HEK293 (cell line): ENCODE measurements around the gene CHKA.

Source experiments
- GLI2 ChIP-seq: fragments of 450-650 bp; formaldehyde crosslinking; IDR thresholded peaks from 2 replicates; pipeline ENCODE4; 2017; ENCODE audit warnings: missing biosample characterization, missing genetic modification characterization, low read depth, borderline replicate concordance
- GLIS2 ChIP-seq: fragments of 450-650 bp; formaldehyde crosslinking; IDR thresholded peaks from 2 replicates; pipeline ENCODE4 v1.5.1; 2016; ENCODE audit warnings: missing biosample characterization, missing genetic modification characterization
- HOXA7 ChIP-seq: sonication (generic); formaldehyde crosslinking; IDR thresholded peaks from 2 replicates; pipeline ENCODE4 v1.8.1; 2022; ENCODE audit warnings: missing genetic modification reagents, borderline replicate concordance
- KLF7 ChIP-seq: fragments of 450-650 bp; formaldehyde crosslinking; IDR thresholded peaks from 2 replicates; pipeline ENCODE4 v1.5.1; 2016; ENCODE audit warnings: missing biosample characterization, missing genetic modification characterization, borderline replicate concordance
- OSR2 ChIP-seq: fragments of 450-650 bp; formaldehyde crosslinking; IDR thresholded peaks from 2 replicates; pipeline ENCODE4 v1.5.1; 2016; ENCODE audit warnings: missing biosample characterization, missing genetic modification characterization
- RBAK ChIP-seq: fragments of 450-650 bp; formaldehyde crosslinking; IDR thresholded peaks from 2 replicates; pipeline ENCODE4 v1.5.1; 2016; ENCODE audit warnings: missing biosample characterization, missing genetic modification characterization
- REPIN1 ChIP-seq: fragments of 450-650 bp; formaldehyde crosslinking; IDR thresholded peaks from 2 replicates; pipeline ENCODE4 v1.5.1; 2017; ENCODE audit warnings: missing biosample characterization, missing genetic modification characterization, low read depth
- SCRT2 ChIP-seq: fragments of 450-650 bp; formaldehyde crosslinking; IDR thresholded peaks from 2 replicates; pipeline ENCODE4 v1.5.1; 2016; ENCODE audit warnings: missing biosample characterization, missing genetic modification characterization
- SP2 ChIP-seq: fragments of 450-650 bp; formaldehyde crosslinking; IDR thresholded peaks from 2 replicates; pipeline ENCODE4 v1.5.1; 2016; ENCODE audit warnings: missing biosample characterization, missing genetic modification characterization
- TRIM28 ChIP-seq: IDR thresholded peaks from 2 replicates; pipeline ENCODE4 v1.6.1; 2011; ENCODE audit warnings: low read length, control low read depth, borderline replicate concordance
- ZBTB8A ChIP-seq: fragments of 450-650 bp; formaldehyde crosslinking; IDR thresholded peaks from 2 replicates; pipeline ENCODE4 v1.5.1; 2016; ENCODE audit warnings: missing biosample characterization, missing genetic modification characterization
- ZIC2 ChIP-seq: fragments of 450-650 bp; formaldehyde crosslinking; IDR thresholded peaks from 2 replicates; pipeline ENCODE4 v1.5.1; 2016; ENCODE audit warnings: missing biosample characterization, missing genetic modification characterization
- ZNF10 ChIP-seq: fragments of 450-650 bp; formaldehyde crosslinking; IDR thresholded peaks from 2 replicates; pipeline ENCODE4 v1.5.1; 2017; ENCODE audit warnings: missing biosample characterization, missing genetic modification characterization
- ZNF112 ChIP-seq: fragments of 450-650 bp; formaldehyde crosslinking; IDR thresholded peaks from 2 replicates; pipeline ENCODE4 v1.5.0; 2017; ENCODE audit warnings: missing biosample characterization, missing genetic modification characterization
- ZNF114 ChIP-seq: fragments of 450-650 bp; formaldehyde crosslinking; IDR thresholded peaks from 2 replicates; pipeline ENCODE4 v1.5.0; 2017; ENCODE audit warnings: missing biosample characterization, missing genetic modification characterization
- ZNF121 ChIP-seq: fragments of 450-650 bp; formaldehyde crosslinking; IDR thresholded peaks from 2 replicates; pipeline ENCODE4 v1.5.1; 2016; ENCODE audit warnings: missing biosample characterization, missing genetic modification characterization
- ZNF140 ChIP-seq: fragments of 450-650 bp; formaldehyde crosslinking; IDR thresholded peaks from 2 replicates; pipeline ENCODE4 v1.5.1; 2016; ENCODE audit warnings: missing biosample characterization, missing genetic modification characterization
- ZNF16 ChIP-seq: fragments of 450-650 bp; formaldehyde crosslinking; IDR thresholded peaks from 2 replicates; pipeline ENCODE4 v1.5.1; 2016; ENCODE audit warnings: low read depth, missing biosample characterization, missing genetic modification characterization
- ZNF214 ChIP-seq: fragments of 450-650 bp; formaldehyde crosslinking; IDR thresholded peaks from 2 replicates; pipeline ENCODE4 v1.5.1; 2017; ENCODE audit warnings: missing biosample characterization, mild to moderate bottlenecking, missing genetic modification characterization, borderline replicate concordance
- ZNF221 ChIP-seq: fragments of 450-650 bp; formaldehyde crosslinking; IDR thresholded peaks from 2 replicates; pipeline ENCODE4 v1.5.1; 2017; ENCODE audit warnings: missing biosample characterization, missing genetic modification characterization, borderline replicate concordance
- ZNF266 ChIP-seq: fragments of 450-650 bp; formaldehyde crosslinking; IDR thresholded peaks from 2 replicates; pipeline ENCODE4 v1.5.1; 2016; ENCODE audit warnings: missing biosample characterization, missing genetic modification characterization, low read depth
- ZNF311 ChIP-seq: fragments of 450-650 bp; formaldehyde crosslinking; IDR thresholded peaks from 2 replicates; pipeline ENCODE4 v1.5.1; 2017; ENCODE audit warnings: missing biosample characterization, missing genetic modification characterization, borderline replicate concordance
- ZNF394 ChIP-seq: fragments of 450-650 bp; formaldehyde crosslinking; IDR thresholded peaks from 2 replicates; pipeline ENCODE4 v1.5.1; 2016; ENCODE audit warnings: missing biosample characterization, missing genetic modification characterization, mild to moderate bottlenecking, moderate library complexity, borderline replicate concordance
- ZNF48 ChIP-seq: fragments of 450-650 bp; formaldehyde crosslinking; IDR thresholded peaks from 2 replicates; pipeline ENCODE4 v1.5.1; 2016; ENCODE audit warnings: missing biosample characterization, missing genetic modification characterization
- ZNF501 ChIP-seq: fragments of 450-650 bp; formaldehyde crosslinking; IDR thresholded peaks from 2 replicates; pipeline ENCODE4 v1.5.1; 2016; ENCODE audit warnings: missing biosample characterization, missing genetic modification characterization
- ZNF530 ChIP-seq: fragments of 450-650 bp; formaldehyde crosslinking; IDR thresholded peaks from 2 replicates; pipeline ENCODE4 v1.5.1; 2016; ENCODE audit warnings: low read depth, missing biosample characterization, missing genetic modification characterization
- ZNF549 ChIP-seq: fragments of 450-650 bp; IDR thresholded peaks from 2 replicates; pipeline ENCODE4 v1.5.1; 2018; ENCODE audit warnings: missing biosample characterization, missing genetic modification characterization, mild to moderate bottlenecking, inconsistent platforms, moderate library complexity
- ZNF555 ChIP-seq: fragments of 450-650 bp; formaldehyde crosslinking; conservative IDR thresholded peaks from 2 replicates; pipeline ENCODE4 v1.5.1; 2017; ENCODE audit warnings: missing biosample characterization, mild to moderate bottlenecking, missing genetic modification characterization, inconsistent platforms
- ZNF701 ChIP-seq: fragments of 450-650 bp; formaldehyde crosslinking; IDR thresholded peaks from 2 replicates; pipeline ENCODE4 v1.5.1; 2016; ENCODE audit warnings: missing biosample characterization, missing genetic modification characterization
- ZNF791 ChIP-seq: fragments of 450-650 bp; formaldehyde crosslinking; IDR thresholded peaks from 2 replicates; pipeline ENCODE4 v1.5.1; 2016; ENCODE audit warnings: missing biosample characterization, missing genetic modification characterization
- ZNF792 ChIP-seq: fragments of 450-650 bp; formaldehyde crosslinking; IDR thresholded peaks from 2 replicates; pipeline ENCODE4 v1.5.1; 2016; ENCODE audit warnings: missing biosample characterization, missing genetic modification characterization
- ZNF830 ChIP-seq: fragments of 450-650 bp; IDR thresholded peaks from 2 replicates; pipeline ENCODE4 v1.5.0; 2018; ENCODE audit warnings: missing biosample characterization, missing genetic modification characterization, low read depth, mild to moderate bottlenecking, moderate library complexity
- ZNF837 ChIP-seq: fragments of 450-650 bp; formaldehyde crosslinking; IDR thresholded peaks from 2 replicates; pipeline ENCODE4 v1.5.1; 2016; ENCODE audit warnings: missing biosample characterization, missing genetic modification characterization
- ZSCAN30 ChIP-seq: fragments of 450-650 bp; IDR thresholded peaks from 2 replicates; pipeline ENCODE4 v1.5.1; 2018; ENCODE audit warnings: missing biosample characterization, mild to moderate bottlenecking, missing genetic modification characterization, moderate library complexity
- TF ChIP-seq, protein P1 (sequence below): fragments of 450-650 bp; formaldehyde crosslinking; IDR thresholded peaks from 2 replicates; pipeline ENCODE4; 2016; ENCODE audit warnings: missing biosample characterization, missing genetic modification characterization
- TF ChIP-seq, protein P2 (sequence below): fragments of 450-650 bp; formaldehyde crosslinking; IDR thresholded peaks from 2 replicates; pipeline ENCODE4 v1.5.1; 2016; ENCODE audit warnings: missing biosample characterization, missing genetic modification characterization
- TF ChIP-seq, protein P3 (sequence below): fragments of 450-650 bp; formaldehyde crosslinking; optimal IDR thresholded peaks from 2 replicates; pipeline ENCODE3; 2016; ENCODE audit warnings: missing biosample characterization, mild to moderate bottlenecking, missing genetic modification characterization

CHKA gene

DNA sequence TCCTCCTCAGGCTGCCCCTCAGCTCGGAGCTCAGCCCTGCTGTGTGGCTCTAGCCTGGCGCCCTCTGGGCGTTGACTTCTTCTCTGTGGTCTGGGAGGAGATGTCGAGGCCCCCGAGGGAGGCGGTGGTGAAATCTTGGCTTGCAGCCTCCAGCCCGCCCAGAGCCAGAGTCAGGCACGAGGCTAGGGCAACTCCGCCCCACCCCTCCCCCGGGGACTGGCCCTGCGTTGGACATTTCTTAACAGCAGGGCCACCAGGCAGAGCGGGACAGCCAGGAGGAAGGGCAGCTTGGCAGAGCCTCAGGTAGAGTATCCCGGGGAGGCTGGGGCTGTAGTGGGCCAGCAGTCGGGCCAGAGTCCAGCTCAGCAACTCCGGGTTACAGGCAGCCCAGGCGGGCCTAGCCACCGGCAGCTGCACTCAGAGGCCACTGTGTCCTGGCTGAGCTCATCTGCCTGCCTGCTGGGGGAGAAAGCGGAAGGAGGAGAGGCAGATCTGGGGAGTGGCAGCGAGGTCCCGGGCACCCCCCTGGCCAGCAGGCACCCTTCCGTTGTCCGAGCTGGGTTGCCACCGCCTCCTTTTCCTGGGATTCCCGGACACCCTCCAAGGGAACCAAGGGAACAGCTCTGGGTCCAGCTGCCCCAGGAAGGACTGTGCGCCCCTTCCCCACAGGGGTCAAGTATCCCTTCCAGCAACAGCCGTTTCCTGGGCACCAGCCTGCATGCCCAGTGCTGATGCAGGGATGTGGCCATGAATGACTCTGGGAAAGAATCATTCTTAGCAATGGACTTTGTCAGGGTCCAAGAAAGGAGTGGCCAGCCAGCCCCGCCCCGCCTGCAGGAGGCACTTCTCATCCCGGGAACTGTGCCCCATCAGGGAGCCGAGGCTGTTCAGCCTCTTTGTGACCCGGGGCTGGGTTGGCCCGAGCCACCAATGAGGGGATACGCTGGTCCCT is 110.8 kb downstream of the CHKA start, which contains the start of gene ALDH3B1 (continued):
- TF ChIP-seq ZNF266: no peak
- no peak for TF ChIP-seq ZNF837 (tag by site-specific recombination)
- TF ChIP-seq ZNF549 (tag by site-specific recombination): no peak
- TF ChIP-seq ZNF10: no peak
- no peak for TF ChIP-seq ZNF48 (tag by site-specific recombination)
- TF ChIP-seq SP2 (tag by site-specific recombination): peak; percentile 53
- no peak for TF ChIP-seq RBAK (tag by site-specific recombination)
- TF ChIP-seq ZNF530 (tag by site-specific recombination): no peak
- TF ChIP-seq ZNF830 (tag by site-specific recombination): no peak
- TF ChIP-seq GLI2 (tag by site-specific recombination): no peak
- TF ChIP-seq HOXA7 (CRISPR knock-in tag): no peak
- TF ChIP-seq ZNF140 (tag by site-specific recombination): no peak
- TF ChIP-seq ZNF121 (tag by site-specific recombination): no peak
- no peak for TF ChIP-seq OSR2
- peak; percentile 75 for TF ChIP-seq ZIC2
- TF ChIP-seq ZNF214 (tag by site-specific recombination): no peak
- TF ChIP-seq ZBTB8A: peak; percentile 44; the same call in 1 of the 2 replicates
- TF ChIP-seq, protein P1, sequence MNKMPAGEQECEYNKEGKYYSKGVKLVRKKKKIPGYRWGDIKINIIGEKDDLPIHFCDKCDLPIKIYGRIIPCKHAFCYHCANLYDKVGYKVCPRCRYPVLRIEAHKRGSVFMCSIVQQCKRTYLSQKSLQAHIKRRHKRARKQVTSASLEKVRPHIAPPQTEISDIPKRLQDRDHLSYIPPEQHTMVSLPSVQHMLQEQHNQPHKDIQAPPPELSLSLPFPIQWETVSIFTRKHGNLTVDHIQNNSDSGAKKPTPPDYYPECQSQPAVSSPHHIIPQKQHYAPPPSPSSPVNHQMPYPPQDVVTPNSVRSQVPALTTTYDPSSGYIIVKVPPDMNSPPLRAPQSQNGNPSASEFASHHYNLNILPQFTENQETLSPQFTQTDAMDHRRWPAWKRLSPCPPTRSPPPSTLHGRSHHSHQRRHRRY (tag by site-specific recombination): no peak
- TF ChIP-seq, protein P2, sequence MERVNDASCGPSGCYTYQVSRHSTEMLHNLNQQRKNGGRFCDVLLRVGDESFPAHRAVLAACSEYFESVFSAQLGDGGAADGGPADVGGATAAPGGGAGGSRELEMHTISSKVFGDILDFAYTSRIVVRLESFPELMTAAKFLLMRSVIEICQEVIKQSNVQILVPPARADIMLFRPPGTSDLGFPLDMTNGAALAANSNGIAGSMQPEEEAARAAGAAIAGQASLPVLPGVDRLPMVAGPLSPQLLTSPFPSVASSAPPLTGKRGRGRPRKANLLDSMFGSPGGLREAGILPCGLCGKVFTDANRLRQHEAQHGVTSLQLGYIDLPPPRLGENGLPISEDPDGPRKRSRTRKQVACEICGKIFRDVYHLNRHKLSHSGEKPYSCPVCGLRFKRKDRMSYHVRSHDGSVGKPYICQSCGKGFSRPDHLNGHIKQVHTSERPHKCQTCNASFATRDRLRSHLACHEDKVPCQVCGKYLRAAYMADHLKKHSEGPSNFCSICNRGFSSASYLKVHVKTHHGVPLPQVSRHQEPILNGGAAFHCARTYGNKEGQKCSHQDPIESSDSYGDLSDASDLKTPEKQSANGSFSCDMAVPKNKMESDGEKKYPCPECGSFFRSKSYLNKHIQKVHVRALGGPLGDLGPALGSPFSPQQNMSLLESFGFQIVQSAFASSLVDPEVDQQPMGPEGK (tag by site-specific recombination): no peak
- no peak for TF ChIP-seq ZNF792 (tag by site-specific recombination)
- TF ChIP-seq ZNF311 (tag by site-specific recombination): no peak
- no peak for TF ChIP-seq ZNF555 (tag by site-specific recombination)
- peak; percentile 20; the same call in 1 of the 2 replicates for TF ChIP-seq KLF7 (tag by site-specific recombination)
- no peak; the same call in 1 of the 2 replicates for TF ChIP-seq ZNF394
- TF ChIP-seq REPIN1 (tag by site-specific recombination): no peak
- no peak for TF ChIP-seq TRIM28
- TF ChIP-seq ZNF114 (tag by site-specific recombination): no peak
- no peak for TF ChIP-seq ZSCAN30 (tag by site-specific recombination)
- no peak for TF ChIP-seq ZNF221 (tag by site-specific recombination)
- TF ChIP-seq ZNF701: no peak
- no peak for TF ChIP-seq ZNF112
- peak; percentile 51 for TF ChIP-seq GLIS2
- TF ChIP-seq ZNF501: no peak
- no peak for TF ChIP-seq ZNF791 (tag by site-specific recombination)
- no peak for TF ChIP-seq ZNF16 (tag by site-specific recombination)
- TF ChIP-seq, protein P3, sequence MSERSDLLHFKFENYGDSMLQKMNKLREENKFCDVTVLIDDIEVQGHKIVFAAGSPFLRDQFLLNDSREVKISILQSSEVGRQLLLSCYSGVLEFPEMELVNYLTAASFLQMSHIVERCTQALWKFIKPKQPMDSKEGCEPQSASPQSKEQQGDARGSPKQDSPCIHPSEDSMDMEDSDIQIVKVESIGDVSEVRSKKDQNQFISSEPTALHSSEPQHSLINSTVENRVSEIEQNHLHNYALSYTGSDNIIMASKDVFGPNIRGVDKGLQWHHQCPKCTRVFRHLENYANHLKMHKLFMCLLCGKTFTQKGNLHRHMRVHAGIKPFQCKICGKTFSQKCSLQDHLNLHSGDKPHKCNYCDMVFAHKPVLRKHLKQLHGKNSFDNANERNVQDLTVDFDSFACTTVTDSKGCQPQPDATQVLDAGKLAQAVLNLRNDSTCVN (tag by site-specific recombination): no peak
- no peak for TF ChIP-seq SCRT2 (tag by site-specific recombination)
